SK-N-SH (cell line): ENCODE results near the gene HHEX. TPM values are rescaled to one million over a fixed set of nuclear protein-coding genes. Genes with fewer than 3 reads are reported as not detected.

Source experiments
- CTCF ChIA-PET: fragments of 300-600, 350-600 bp; formaldehyde crosslinking; extraction: SDS; loops from one replicate; lab custom pipeline; 2021; lab: Yijun Ruan, JAX
- POLR2A ChIA-PET: fragments of 350-600 bp; sonication (Branson Sonifier 250); formaldehyde crosslinking; extraction: SDS; loops from one replicate; lab custom pipeline; 2020; ENCODE audit warnings: antibody characterized with exemption, inconsistent platforms; lab: Yijun Ruan, JAX
- DNase-seq: peaks from one replicate; pipeline ENCODE4 v3.0.0; 2012
- H2AFZ ChIP-seq: fragments of 200-600 bp; sonication (generic); 2 replicates; pipeline ENCODE4 v1.8.1; 2016; ENCODE audit warnings: antibody characterized with exemption, mild to moderate bottlenecking, low read depth
- H3F3A ChIP-seq: fragments of 200-600 bp; sonication (generic); replicated peaks from 2 replicates; pipeline ENCODE3; 2016; ENCODE audit warnings: antibody characterized with exemption, mild to moderate bottlenecking; ENCODE audit not compliant: insufficient read depth
- H3K27ac ChIP-seq, 2 experiments: fragments of 200-500 bp in 1 of 2; fragments of 200-600 bp in 1 of 2; sonication (Bioruptor generic) in 1 of 2; sonication (generic), shearing (Covaris generic) in 1 of 2; 2 replicates each; pipeline versions ENCODE4 v1.5.1 to v1.6.1; 2014 to 2016; ENCODE audit warnings: low read depth in 2 of 2, inconsistent platforms in 1 of 2, low read length in 1 of 2, mild to moderate bottlenecking in 1 of 2, mixed read lengths in 1 of 2
- H3K27me3 ChIP-seq: fragments of 200-600 bp; sonication (generic), shearing (Covaris generic); 2 replicates; pipeline ENCODE4 v1.6.1; 2016; ENCODE audit warnings: mixed run types; ENCODE audit not compliant: insufficient read depth
- H3K36me3 ChIP-seq, 2 experiments: fragments of 200-500 bp in 1 of 2; fragments of 200-600 bp in 1 of 2; sonication (Bioruptor generic) in 1 of 2; sonication (generic) in 1 of 2; replicated peaks in 1 of 2; 2 replicates each; pipeline versions ENCODE3 to v1.5.1; 2014 to 2016; ENCODE audit warnings: low read length in 1 of 2, mild to moderate bottlenecking in 1 of 2; ENCODE audit not compliant: insufficient read depth in 2 of 2, control insufficient read depth in 1 of 2
- H3K4me1 ChIP-seq, 2 experiments: fragments of 200-500 bp in 1 of 2; fragments of 200-600 bp in 1 of 2; sonication (Bioruptor generic) in 1 of 2; sonication (generic), shearing (Covaris generic) in 1 of 2; 2 replicates each; pipeline versions ENCODE4 v1.5.1 to v1.6.1; 2014 to 2016; ENCODE audit warnings: low read depth in 1 of 2, low read length in 1 of 2, mixed run types in 1 of 2; ENCODE audit not compliant: insufficient read depth in 2 of 2, control insufficient read depth in 1 of 2
- H3K4me2 ChIP-seq: fragments of 200-600 bp; sonication (generic), shearing (Covaris generic); 2 replicates; pipeline ENCODE4 v1.6.1; 2017; ENCODE audit warnings: mixed run types
- H3K4me3 ChIP-seq, 2 experiments: fragments of 200-500 bp in 1 of 2; fragments of 200-600 bp in 1 of 2; sonication (Bioruptor generic) in 1 of 2; sonication (generic), shearing (Covaris generic) in 1 of 2; 2 replicates each; pipeline versions ENCODE4 v1.5.1 to v1.8.1; 2014 to 2016; ENCODE audit warnings: low read depth in 2 of 2, inconsistent platforms in 1 of 2, low read length in 1 of 2, mild to moderate bottlenecking in 1 of 2, mixed read lengths in 1 of 2, moderate library complexity in 1 of 2
- H3K79me2 ChIP-seq: fragments of 200-600 bp; sonication (generic); 2 replicates; pipeline ENCODE4 v1.8.1; 2017; ENCODE audit warnings: mild to moderate bottlenecking; ENCODE audit not compliant: insufficient read depth
- H3K9ac ChIP-seq: fragments of 200-600 bp; sonication (generic); 2 replicates; pipeline ENCODE4 v1.6.1; 2017; ENCODE audit warnings: mixed run types
- H3K9me2 ChIP-seq: fragments of 200-600 bp; sonication (generic); 2 replicates; pipeline ENCODE4 v1.6.1; 2017; ENCODE audit warnings: mixed run types
- H3K9me3 ChIP-seq: fragments of 200-600 bp; sonication (generic); 2 replicates; pipeline ENCODE4 v1.6.1; 2017; ENCODE audit warnings: mixed run types, mild to moderate bottlenecking, moderate library complexity
- H4K20me1 ChIP-seq: fragments of 200-600 bp; sonication (generic); 2 replicates; pipeline ENCODE4 v1.6.1; 2017; ENCODE audit warnings: mild to moderate bottlenecking, mixed run types; ENCODE audit not compliant: insufficient read depth
- CHD2 ChIP-seq: fragments of 150-350 bp; IDR thresholded peaks from 2 replicates; pipeline ENCODE4 v1.6.1; 2018; ENCODE audit warnings: low read length; ENCODE audit not compliant: partially characterized antibody
- EZH2phosphoT487 ChIP-seq: fragments of 200-600 bp; sonication (generic); IDR thresholded peaks from 2 replicates; pipeline ENCODE4 v1.6.1; 2017; ENCODE audit warnings: low read depth, mixed run types, mild to moderate bottlenecking, antibody characterized with exemption, moderate library complexity, borderline replicate concordance
- FOSL2 ChIP-seq: IDR thresholded peaks from 2 replicates; pipeline ENCODE4 v1.4.0; 2012; ENCODE audit warnings: low read depth, mild to moderate bottlenecking, moderate library complexity, borderline replicate concordance
- FOXM1 ChIP-seq: IDR thresholded peaks from 2 replicates; pipeline ENCODE4 v1.4.0; 2012; ENCODE audit warnings: low read depth, mild to moderate bottlenecking
- MEF2A ChIP-seq: IDR thresholded peaks from 2 replicates; pipeline ENCODE4 v1.4.0; 2012; ENCODE audit warnings: low read depth, borderline replicate concordance
- NFIC ChIP-seq: IDR thresholded peaks from 2 replicates; pipeline ENCODE4 v1.4.0; 2012; ENCODE audit warnings: borderline replicate concordance
- NRF1 ChIP-seq: IDR thresholded peaks from 2 replicates; pipeline ENCODE4 v1.6.1; 2012; ENCODE audit warnings: low read depth, mild to moderate bottlenecking, low read length
- PBX3 ChIP-seq: IDR thresholded peaks from 2 replicates; pipeline ENCODE4; 2012
- SIN3A ChIP-seq: IDR thresholded peaks from 2 replicates; pipeline ENCODE4 v1.6.1; 2012; ENCODE audit warnings: low read depth, mild to moderate bottlenecking, low read length, moderate library complexity, borderline replicate concordance
- SMC3 ChIP-seq: IDR thresholded peaks from 2 replicates; pipeline ENCODE4 v1.6.1; 2012; ENCODE audit warnings: low read depth, low read length, improper control_type of control experiment
- TCF12 ChIP-seq: IDR thresholded peaks from 2 replicates; pipeline ENCODE4 v1.4.0; 2012
- TEAD4 ChIP-seq: IDR thresholded peaks from 2 replicates; pipeline ENCODE4 v1.4.0; 2012; ENCODE audit warnings: mild to moderate bottlenecking, borderline replicate concordance; ENCODE audit not compliant: insufficient read depth
- USF2 ChIP-seq: fragments of 150-350 bp; IDR thresholded peaks from 2 replicates; pipeline ENCODE4 v1.6.1; 2017; ENCODE audit warnings: antibody characterized with exemption, low read length, low read depth, borderline replicate concordance
- YY1 ChIP-seq: IDR thresholded peaks from 2 replicates; pipeline ENCODE4 v1.4.0; 2012; ENCODE audit warnings: low read depth, mild to moderate bottlenecking
- ZBTB33 ChIP-seq: IDR thresholded peaks from 2 replicates; pipeline ENCODE4 v1.4.0; 2012; ENCODE audit warnings: low read depth, borderline replicate concordance
- WGBS: methylation state at CpG from one replicate; pipeline ENCODE4 v1.1.6; 2017; ENCODE audit warnings: low lambda C conversion rate; 5-methylcytosine and 5-hydroxymethylcytosine counted together
- polyA plus RNA-seq, 3 experiments: library from polyadenylated mRNA; depleted of rRNA; stranded (reverse); fragments of >200 nt; gene quantifications; 2 replicates each; pipeline ENCODE4 v1.2.3, GENCODE V29; 2012
- TF ChIP-seq, protein P1 (sequence below): IDR thresholded peaks from 2 replicates; pipeline ENCODE4 v1.4.0; 2012; ENCODE audit warnings: low read depth, borderline replicate concordance

Gene HHEX
- polyA plus RNA-seq, 1 of the 3 experiments (the other 2 are of a cell fraction), result 1.1 TPM

DNA sequence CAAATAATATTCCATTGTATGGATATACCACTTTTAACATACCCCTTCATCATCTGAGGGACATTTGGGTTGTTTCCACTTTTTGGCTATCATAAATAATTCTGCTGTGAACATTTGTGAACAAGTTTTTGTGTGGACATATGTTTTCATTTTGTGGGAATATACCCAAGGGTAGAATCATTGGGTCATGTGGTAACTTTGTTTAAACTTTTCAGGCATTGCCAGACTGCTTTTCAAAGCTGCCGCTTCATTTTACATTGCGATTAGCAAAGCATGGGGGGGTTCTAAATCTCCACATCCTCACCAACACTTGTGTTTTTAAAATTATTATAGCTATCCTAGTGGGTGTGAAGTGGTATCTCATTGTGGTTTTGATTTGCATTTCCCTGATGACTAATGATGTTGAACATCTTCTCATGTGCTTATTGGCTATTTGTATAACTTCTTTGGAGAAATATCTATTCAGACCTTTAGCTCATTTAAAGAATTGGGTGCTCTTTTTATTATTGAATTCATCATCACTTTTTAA is 8.4 kb upstream of the HHEX start:
- Histone ChIP-seq H3K4me1 (no peaks in the 10 kb centered on the region), H4K20me1 (no peaks in the 10 kb centered on the region), H3K9me3 (no peaks in the 10 kb centered on the region), H2AFZ (no peak overlapping the region), H3K4me2 (no peak overlapping the region), H3K4me3 (no peak overlapping the region), H3K27ac (no peak overlapping the region), H3K36me3 (no peaks in the 10 kb centered on the region), H3K9ac (no peak overlapping the region), H3F3A (peaks cover 5% of the 10 kb centered on the region), H3K79me2 (no peaks in the 10 kb centered on the region; the same call in 1 of the 2 replicates), H3K9me2 (no peaks in the 10 kb centered on the region), H3K27me3 (no peaks in the 10 kb centered on the region)
- ChIA-PET POLR2A (no interaction called here), CTCF (interaction anchor here (0.7 kb wide), 1 partner anchor 42 kb away, joined by 3 read pairs; no protein-coding TSS in a partner anchor)
- no peak for TF ChIP-seq FOXM1
- TF ChIP-seq, protein P1, sequence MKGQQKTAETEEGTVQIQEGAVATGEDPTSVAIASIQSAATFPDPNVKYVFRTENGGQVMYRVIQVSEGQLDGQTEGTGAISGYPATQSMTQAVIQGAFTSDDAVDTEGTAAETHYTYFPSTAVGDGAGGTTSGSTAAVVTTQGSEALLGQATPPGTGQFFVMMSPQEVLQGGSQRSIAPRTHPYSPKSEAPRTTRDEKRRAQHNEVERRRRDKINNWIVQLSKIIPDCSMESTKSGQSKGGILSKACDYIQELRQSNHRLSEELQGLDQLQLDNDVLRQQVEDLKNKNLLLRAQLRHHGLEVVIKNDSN, result no peak
- TF ChIP-seq EZH2phosphoT487, result no peak
- no peak for TF ChIP-seq YY1
- TF ChIP-seq USF2, result no peak
- TF ChIP-seq NFIC, result no peak
- TF ChIP-seq FOSL2, result no peak
- TF ChIP-seq ZBTB33, result no peak
- no peak for TF ChIP-seq CHD2
- no peak for TF ChIP-seq PBX3
- no peak for TF ChIP-seq TEAD4
- TF ChIP-seq SMC3, result no peak
- no peak for TF ChIP-seq SIN3A
- no peak for TF ChIP-seq TCF12
- no peak for TF ChIP-seq MEF2A
- TF ChIP-seq NRF1, result no peak
- WGBS, result 62% methylated on average over 2 of the region's 2 CpGs
- no peak for DNase-seq
